Activated CD4-positive, alpha-beta memory T cell treated with anti-CD3 and anti-CD28 coated beads, Interleukin-2, amount 10 ng/mL, durations not matched to agents 7 days and 5 days (primary cell): ENCODE data around the gene GRIK4. TPM values are rescaled to one million over a fixed set of nuclear protein-coding genes. Genes with fewer than 3 reads are reported as not detected.

Experiments used
- CTCF ChIA-PET: fragments of 350-600 bp; sonication (Branson Sonifier 250); formaldehyde crosslinking; loops from one replicate; lab custom pipeline; 2021; ENCODE audit warnings: antibody characterized with exemption, inconsistent platforms; lab: Charles Lee
- POLR2A ChIA-PET: fragments of 350-600 bp; sonication (Branson Sonifier 250); formaldehyde crosslinking; loops from one replicate; lab custom pipeline; 2021; ENCODE audit warnings: antibody characterized with exemption; lab: Charles Lee
- DNase-seq: peaks from one replicate; pipeline ENCODE4 v3.0.0-alpha.2; 2020
- H3K27ac Mint-ChIP-seq: one replicate; pipeline ENCODE4 v1.8.0; 2021; ENCODE audit warnings: mild to moderate bottlenecking, mixed read lengths
- H3K27me3 Mint-ChIP-seq: one replicate; pipeline ENCODE4 v1.8.0; 2021; ENCODE audit warnings: mixed read lengths
- H3K36me3 Mint-ChIP-seq: one replicate; pipeline ENCODE4 v1.8.0; 2021; ENCODE audit warnings: low read depth, mixed read lengths
- H3K4me1 Mint-ChIP-seq: one replicate; pipeline ENCODE4 v1.8.0; 2021; ENCODE audit warnings: mixed read lengths
- H3K4me3 Mint-ChIP-seq: one replicate; pipeline ENCODE4 v1.8.0; 2021; ENCODE audit warnings: mild to moderate bottlenecking, mixed read lengths
- H3K9me3 Mint-ChIP-seq: one replicate; pipeline ENCODE4 v1.8.0; 2021; ENCODE audit warnings: mixed read lengths
- total RNA-seq, 2 experiments: library from RNA; stranded (reverse); gene quantifications; one replicate each; pipeline ENCODE4 v1.2.3, GENCODE V29; 2021

GRIK4 gene
- total RNA-seq, 2 experiments from 2014 or later, result not detected

DNA sequence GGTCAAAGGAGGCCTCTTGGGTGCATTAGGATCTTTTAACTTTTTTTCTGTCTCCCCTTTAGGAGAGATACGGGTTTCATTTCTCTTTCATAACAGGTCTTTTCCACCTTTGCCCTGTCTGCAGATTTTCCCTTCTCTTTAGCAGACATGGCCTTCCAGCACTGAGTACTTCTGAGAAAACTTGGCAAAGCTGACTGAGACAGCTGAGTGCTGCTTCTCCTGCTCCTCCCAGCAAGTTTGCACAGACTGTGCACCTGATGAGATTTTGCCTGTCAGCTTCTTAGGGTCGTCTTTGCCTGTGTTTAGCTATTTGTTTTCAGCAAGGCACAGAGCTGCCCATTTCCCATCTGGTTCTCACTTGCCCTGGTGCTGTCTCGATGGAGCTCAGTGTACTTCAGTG, 424.8 kb downstream of the GRIK4 start:
- Mint-ChIP-seq H3K36me3 (no peaks in the 10 kb centered on the region), H3K4me1 (no peaks in the 10 kb centered on the region), H3K9me3 (no peaks in the 10 kb centered on the region), H3K27me3 (peaks cover 21% of the 10 kb centered on the region), H3K4me3 (no peak overlapping the region), H3K27ac (no peak overlapping the region)
- ChIA-PET CTCF (interaction anchor here (1.4 kb wide), 1 partner anchor 258 kb away, joined by 5 read pairs; no protein-coding TSS in a partner anchor), POLR2A (no interaction called here)
- no peak for DNase-seq

DNA sequence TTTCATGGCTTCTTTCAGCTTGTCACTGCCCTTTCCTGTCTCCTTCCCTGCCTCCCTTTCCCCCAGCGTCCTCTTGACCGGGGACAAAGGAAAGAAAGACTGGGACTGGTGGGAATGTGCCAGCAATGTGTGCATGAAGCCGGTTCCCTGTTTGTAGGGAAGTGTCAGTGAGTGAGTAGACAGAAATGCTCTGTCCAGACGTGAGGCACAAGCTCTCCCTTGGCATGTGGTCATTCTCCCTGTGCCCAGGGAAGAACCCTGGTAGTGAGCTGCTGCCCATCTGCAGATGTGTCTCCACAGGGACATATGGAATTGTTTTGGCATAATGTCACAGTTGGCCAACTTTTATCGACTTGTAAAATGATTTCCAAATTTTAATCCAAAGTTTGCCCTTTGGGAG, 426.0 kb downstream of the GRIK4 start:
- CTCF ChIA-PET, result no interaction called here
- no peaks in the 10 kb centered on the region for H3K4me1 Mint-ChIP-seq
- POLR2A ChIA-PET, result no interaction called here
- H3K4me3 Mint-ChIP-seq, result no peak overlapping the region
- peaks cover 21% of the 10 kb centered on the region for H3K27me3 Mint-ChIP-seq
- H3K9me3 Mint-ChIP-seq, result no peaks in the 10 kb centered on the region
- DNase-seq, result no peak
- no peaks in the 10 kb centered on the region for H3K36me3 Mint-ChIP-seq
- no peak overlapping the region for H3K27ac Mint-ChIP-seq

DNA sequence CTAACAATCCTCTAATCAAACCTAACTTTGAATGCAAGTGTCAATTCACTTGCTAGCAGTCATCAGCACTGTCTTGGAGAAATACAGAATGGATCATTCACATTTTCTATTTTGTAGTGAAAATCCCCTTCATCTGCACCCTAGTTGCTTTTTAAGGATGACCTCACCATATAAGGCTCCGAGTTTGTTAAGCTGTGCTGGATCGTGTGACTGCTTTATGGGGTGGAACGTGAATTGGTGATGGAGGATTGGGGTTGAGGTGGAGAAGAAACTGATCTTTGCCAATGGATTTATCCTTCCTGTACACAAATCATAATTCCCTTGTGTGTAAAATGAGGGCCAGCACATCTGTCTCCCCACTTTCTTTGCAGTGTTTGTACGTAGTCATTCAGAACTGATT, 426.7 kb downstream of the GRIK4 start:
- DNase-seq, result no peak
- POLR2A ChIA-PET, result no interaction called here
- no peaks in the 10 kb centered on the region for H3K9me3 Mint-ChIP-seq
- H3K36me3 Mint-ChIP-seq, result no peaks in the 10 kb centered on the region
- no peak overlapping the region for H3K4me3 Mint-ChIP-seq
- no peak overlapping the region for H3K27ac Mint-ChIP-seq
- H3K27me3 Mint-ChIP-seq, result peaks cover 21% of the 10 kb centered on the region
- H3K4me1 Mint-ChIP-seq, result no peaks in the 10 kb centered on the region
- CTCF ChIA-PET, result no interaction called here

DNA sequence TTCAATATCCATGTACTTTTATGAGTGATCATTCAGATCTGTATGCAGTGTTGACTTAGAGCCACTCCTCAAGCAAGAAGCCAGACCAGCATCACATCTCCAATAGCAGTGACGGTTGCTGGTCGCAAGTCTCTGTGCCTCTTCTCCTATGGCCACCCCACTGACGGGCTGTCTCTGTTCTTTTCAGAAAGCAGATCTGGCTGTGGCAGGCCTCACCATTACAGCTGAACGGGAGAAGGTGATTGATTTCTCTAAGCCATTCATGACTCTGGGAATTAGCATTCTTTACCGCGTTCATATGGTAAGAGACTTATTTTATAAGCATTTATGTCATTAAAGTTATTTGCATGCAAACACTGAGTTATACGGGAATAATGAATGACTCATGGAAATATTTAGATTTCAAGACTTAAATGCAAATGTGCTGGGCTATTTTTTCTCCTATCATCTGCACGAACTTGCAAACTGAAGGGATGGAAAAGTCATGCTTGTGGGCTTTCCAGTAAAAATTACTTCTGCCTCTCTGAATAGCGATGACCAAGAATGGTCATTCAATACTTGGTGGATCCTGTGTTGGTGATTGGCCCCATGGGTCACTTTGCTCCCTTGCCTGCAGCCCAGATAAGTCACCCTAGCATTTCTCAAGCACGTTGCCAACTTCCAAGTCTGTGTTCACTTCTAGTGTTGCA, 428.8 kb downstream of the GRIK4 start:
- Mint-ChIP-seq H3K27me3 (peaks cover 24% of the 10 kb centered on the region), H3K4me3 (no peak overlapping the region), H3K27ac (no peak overlapping the region), H3K9me3 (peaks cover 12% of the 10 kb centered on the region), H3K4me1 (no peaks in the 10 kb centered on the region), H3K36me3 (peaks cover 3% of the 10 kb centered on the region)
- no peak for DNase-seq
- CTCF ChIA-PET, result interaction anchor here (0.7 kb wide), 1 partner anchor 13 kb away, joined by 4 read pairs; no protein-coding TSS in a partner anchor
- POLR2A ChIA-PET, result no interaction called here

DNA sequence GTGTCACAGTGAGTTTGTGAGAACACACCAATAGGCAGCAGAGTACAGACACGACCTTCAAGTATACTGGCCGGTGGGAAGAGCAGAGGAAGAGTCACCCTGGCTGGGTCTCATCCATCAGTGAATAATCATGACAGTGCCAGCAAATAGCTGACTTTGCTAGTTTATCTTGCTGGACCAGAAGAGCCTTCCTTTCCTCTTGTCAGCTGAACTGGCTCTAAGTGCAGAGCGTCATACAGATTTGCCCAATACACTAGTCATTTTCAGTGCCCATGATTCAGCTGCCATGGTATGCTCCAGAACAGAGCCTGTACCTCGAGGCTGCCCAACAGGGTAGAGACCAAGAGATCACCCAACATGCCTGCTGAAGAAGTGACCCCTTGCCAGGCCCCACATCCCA, 429.5 kb downstream of the GRIK4 start:
- no peaks in the 10 kb centered on the region for H3K4me1 Mint-ChIP-seq
- H3K4me3 Mint-ChIP-seq, result no peak overlapping the region
- H3K9me3 Mint-ChIP-seq, result peaks cover 13% of the 10 kb centered on the region
- no peak for DNase-seq
- no peak overlapping the region for H3K27ac Mint-ChIP-seq
- H3K36me3 Mint-ChIP-seq, result peaks cover 3% of the 10 kb centered on the region
- H3K27me3 Mint-ChIP-seq, result peaks cover 23% of the 10 kb centered on the region
- CTCF ChIA-PET, result no interaction called here
- POLR2A ChIA-PET, result no interaction called here

DNA sequence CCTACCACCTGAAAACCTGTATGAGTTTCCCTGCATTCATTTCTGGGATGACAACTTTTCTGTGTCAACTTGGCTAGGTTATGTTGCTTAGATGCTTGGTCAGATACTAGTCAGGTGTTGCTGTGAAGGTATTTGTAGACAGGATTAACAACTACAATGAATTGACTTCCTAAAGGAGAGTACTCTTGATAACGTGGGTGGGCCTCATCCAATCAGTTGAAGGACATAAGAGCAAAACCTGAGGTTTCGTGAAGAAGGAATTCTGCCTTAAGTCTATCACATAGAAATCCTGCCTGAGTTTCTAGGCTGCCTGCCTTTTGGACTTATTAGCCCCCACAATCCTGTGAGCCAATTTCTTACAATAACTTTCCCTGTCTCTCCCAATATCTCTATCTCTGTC, 431.2 kb downstream of the GRIK4 start:
- no peak for DNase-seq
- H3K4me1 Mint-ChIP-seq, result no peaks in the 10 kb centered on the region
- H3K4me3 Mint-ChIP-seq, result no peak overlapping the region
- CTCF ChIA-PET, result no interaction called here
- POLR2A ChIA-PET, result no interaction called here
- peaks cover 3% of the 10 kb centered on the region for H3K36me3 Mint-ChIP-seq
- peaks cover 23% of the 10 kb centered on the region for H3K27me3 Mint-ChIP-seq
- peaks cover 13% of the 10 kb centered on the region for H3K9me3 Mint-ChIP-seq
- H3K27ac Mint-ChIP-seq, result no peak overlapping the region

DNA sequence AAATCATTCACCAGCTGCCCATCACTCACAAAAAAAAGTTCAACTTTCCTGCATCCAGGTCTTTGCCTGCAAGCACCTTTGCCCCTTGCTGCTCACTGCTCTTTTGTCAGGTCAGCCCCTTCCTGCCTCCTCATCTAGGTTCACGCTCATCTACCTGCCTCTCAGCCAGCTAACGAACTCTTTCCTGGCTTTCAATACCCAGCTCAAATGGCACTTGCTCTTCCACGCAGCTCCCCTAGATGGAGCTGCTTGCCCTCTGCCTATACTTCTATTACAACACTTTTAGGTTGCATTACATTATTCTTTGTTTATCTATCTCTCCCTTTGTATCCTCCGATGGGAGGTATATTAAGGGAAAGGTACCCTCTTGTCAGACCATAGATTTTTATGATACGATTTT, 433.5 kb downstream of the GRIK4 start:
- ChIA-PET POLR2A (no interaction called here), CTCF (interaction anchor here (0.6 to 1.1 kb wide), 3 partner anchors 13 to 250 kb away, joined by 3 read pairs; no protein-coding TSS in a partner anchor)
- DNase-seq, result no peak
- Mint-ChIP-seq H3K27ac (no peak overlapping the region), H3K4me1 (no peaks in the 10 kb centered on the region), H3K27me3 (peaks cover 16% of the 10 kb centered on the region), H3K9me3 (peaks cover 13% of the 10 kb centered on the region), H3K4me3 (no peak overlapping the region), H3K36me3 (peaks cover 3% of the 10 kb centered on the region)

DNA sequence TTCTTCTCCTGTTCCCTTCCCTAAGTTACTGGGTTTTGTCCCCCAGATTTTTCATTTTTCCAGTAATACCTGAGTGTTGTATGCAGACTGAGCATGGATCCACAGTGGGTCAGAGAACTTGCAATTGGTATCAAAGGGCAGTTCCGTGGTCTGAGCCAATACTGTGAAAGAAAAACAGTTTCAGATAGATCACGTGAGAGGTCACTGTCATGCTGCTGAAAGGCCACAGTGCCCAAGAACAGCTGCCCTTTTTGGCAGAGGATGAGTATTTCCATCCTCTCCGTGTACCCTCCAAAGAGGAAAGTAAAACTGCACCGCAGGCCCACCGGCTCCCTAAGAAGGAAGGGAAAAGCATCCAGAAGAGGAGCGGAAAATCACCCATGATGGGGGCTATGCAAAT, 439.3 kb downstream of the GRIK4 start:
- POLR2A ChIA-PET, result no interaction called here
- no peak for DNase-seq
- no peaks in the 10 kb centered on the region for H3K9me3 Mint-ChIP-seq
- H3K27ac Mint-ChIP-seq, result no peak overlapping the region
- H3K4me1 Mint-ChIP-seq, result peaks cover 3% of the 10 kb centered on the region
- H3K27me3 Mint-ChIP-seq, result peaks cover 12% of the 10 kb centered on the region
- H3K4me3 Mint-ChIP-seq, result no peak overlapping the region
- no peaks in the 10 kb centered on the region for H3K36me3 Mint-ChIP-seq
- CTCF ChIA-PET, result interaction anchor here (1.4 to 1.6 kb wide), 2 partner anchors 20 to 35 kb away, joined by 3 read pairs; no protein-coding TSS in a partner anchor

DNA sequence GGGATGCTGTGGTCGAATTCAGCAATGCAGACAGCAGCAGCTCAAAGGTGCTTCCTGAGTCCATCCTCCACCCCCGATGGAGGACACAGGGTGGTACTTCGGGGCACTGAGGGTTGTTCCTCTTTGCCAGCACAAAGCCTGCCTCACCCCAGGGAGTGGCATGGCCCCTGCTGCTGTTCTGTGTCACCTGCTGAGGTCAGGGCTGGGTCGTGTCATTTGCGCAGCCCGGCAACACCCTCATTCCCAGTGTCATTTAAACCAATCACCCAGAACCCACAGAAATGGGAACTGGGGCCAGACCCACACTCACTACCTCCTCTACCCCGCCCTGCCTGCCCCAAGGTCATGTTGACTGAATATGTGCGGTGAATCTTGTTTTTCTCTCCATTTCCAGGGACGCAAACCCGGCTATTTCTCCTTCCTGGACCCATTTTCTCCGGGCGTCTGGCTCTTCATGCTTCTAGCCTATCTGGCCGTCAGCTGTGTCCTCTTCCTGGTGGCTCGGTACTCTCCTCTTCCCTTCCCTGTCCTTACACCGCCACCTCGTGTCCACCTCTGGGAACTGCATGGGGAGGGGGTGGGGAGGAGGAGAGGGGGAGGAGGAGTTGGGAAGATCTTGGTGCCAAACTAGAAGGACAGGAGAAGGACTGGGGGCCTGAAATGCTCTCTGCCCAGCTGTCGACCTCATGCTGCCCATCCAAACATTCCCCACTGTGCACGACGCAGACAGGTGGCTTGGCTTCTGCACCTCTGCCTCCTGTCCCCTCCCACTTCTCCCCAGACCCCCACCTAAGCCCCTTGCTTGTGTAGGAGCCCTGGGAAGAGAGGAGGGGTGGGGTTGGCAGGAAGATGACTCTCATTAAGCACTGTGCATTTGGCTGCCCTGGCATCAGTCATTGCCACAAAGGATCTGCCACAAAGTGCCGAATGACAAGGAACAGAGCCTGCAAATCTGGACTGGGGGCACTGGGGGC, 441.2 kb downstream of the GRIK4 start:
- Mint-ChIP-seq H3K4me3 (no peak overlapping the region), H3K27me3 (peaks cover 8% of the 10 kb centered on the region), H3K36me3 (no peaks in the 10 kb centered on the region), H3K27ac (no peak overlapping the region), H3K9me3 (no peaks in the 10 kb centered on the region), H3K4me1 (peaks cover 14% of the 10 kb centered on the region)
- ChIA-PET POLR2A (no interaction called here), CTCF (interaction anchor here (0.6 kb wide), 1 partner anchor 160 kb away, joined by 4 read pairs; no protein-coding TSS in a partner anchor)
- peak; percentile 58 for DNase-seq

DNA sequence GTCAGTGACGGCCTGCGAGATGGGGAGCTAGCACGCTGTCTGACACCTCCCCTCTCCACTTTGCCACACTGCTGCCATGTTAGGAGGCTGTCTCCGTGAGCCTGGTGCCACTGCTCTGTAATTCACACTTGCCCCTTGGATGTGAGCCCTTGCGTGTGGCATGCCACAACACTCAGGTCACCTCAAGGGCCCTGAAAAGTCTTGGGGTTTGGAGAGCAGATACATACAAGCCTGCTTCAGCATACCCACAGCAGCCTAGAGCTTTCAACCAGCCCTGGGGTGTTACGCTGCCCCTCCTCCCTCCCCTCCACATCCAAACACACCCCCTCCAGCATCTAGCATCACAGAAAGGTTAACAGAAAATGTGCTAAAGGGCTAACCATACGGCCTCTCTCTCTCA, 442.8 kb downstream of the GRIK4 start:
- CTCF ChIA-PET, result interaction anchor here (1.0 kb wide), 1 partner anchor 27 kb away, joined by 4 read pairs; no protein-coding TSS in a partner anchor
- Mint-ChIP-seq H3K4me1 (peaks cover 15% of the 10 kb centered on the region), H3K27me3 (peaks cover 6% of the 10 kb centered on the region), H3K27ac (no peak overlapping the region), H3K9me3 (no peaks in the 10 kb centered on the region), H3K4me3 (no peak overlapping the region), H3K36me3 (no peaks in the 10 kb centered on the region)
- DNase-seq, result no peak
- POLR2A ChIA-PET, result interaction anchor here (0.6 kb wide), 1 partner anchor 75 kb away, joined by 3 read pairs; no protein-coding TSS in a partner anchor

DNA sequence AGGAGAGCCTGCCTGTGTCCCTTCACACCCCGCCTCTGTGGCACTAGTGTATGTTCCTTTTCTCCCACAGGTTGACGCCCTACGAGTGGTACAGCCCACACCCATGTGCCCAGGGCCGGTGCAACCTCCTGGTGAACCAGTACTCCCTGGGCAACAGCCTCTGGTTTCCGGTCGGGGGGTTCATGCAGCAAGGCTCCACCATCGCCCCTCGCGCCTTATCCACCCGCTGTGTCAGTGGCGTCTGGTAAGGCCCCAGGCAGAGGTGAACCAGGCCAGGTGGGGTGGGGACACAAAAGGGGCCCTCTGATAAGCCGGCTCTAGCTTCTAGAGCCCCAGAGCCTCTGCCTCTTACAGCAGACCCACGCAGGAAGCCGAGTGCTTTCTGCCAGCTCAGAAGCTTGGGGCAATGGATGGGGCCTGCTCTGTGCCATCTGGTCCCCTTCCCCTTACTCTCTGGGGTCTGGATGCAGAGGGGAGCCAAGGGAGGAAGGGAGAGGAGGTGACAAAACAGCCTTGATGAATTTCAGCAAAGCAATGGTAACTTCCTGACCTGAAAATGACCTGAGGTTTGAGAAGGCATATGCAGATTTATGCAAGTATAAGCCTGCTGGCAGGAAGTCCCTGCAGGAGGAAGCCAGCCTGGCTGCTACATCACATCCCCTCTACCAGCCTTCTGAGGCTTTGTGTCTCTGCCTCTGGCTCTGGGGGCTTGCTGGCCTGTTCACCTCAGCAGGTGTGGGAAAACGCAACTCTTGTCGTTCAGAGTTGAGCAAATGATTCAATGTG, 445.4 kb downstream of the GRIK4 start:
- DNase-seq, result no peak
- H3K4me3 Mint-ChIP-seq, result no peak overlapping the region
- no peaks in the 10 kb centered on the region for H3K27me3 Mint-ChIP-seq
- no peak overlapping the region for H3K27ac Mint-ChIP-seq
- CTCF ChIA-PET, result no interaction called here
- H3K36me3 Mint-ChIP-seq, result no peaks in the 10 kb centered on the region
- POLR2A ChIA-PET, result no interaction called here
- H3K4me1 Mint-ChIP-seq, result peaks cover 15% of the 10 kb centered on the region
- H3K9me3 Mint-ChIP-seq, result no peaks in the 10 kb centered on the region

DNA sequence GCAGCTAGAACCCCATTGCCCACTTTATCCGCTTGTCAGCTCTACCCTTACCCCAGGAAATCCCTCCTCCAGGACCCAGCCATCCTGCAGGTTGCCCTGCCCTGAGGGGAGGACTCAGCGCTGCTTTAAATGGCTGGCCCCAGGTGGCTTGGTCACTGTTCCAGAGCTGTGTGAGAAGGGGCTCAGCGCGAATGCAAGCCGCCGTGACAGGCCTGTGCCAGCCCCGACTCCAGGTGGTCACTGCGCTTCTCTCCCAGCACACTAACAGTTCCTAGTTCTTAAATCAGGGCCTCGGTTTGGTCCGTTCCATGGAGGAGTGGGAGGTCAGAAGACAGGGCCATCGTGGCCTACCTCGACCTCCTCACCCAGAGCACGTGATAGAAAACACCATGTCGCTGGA, 446.6 kb downstream of the GRIK4 start:
- Mint-ChIP-seq H3K9me3 (no peaks in the 10 kb centered on the region), H3K4me3 (no peak overlapping the region), H3K36me3 (no peaks in the 10 kb centered on the region), H3K27me3 (no peaks in the 10 kb centered on the region), H3K4me1 (peaks cover 12% of the 10 kb centered on the region), H3K27ac (no peak overlapping the region)
- DNase-seq, result no peak
- POLR2A ChIA-PET, result no interaction called here
- CTCF ChIA-PET, result no interaction called here
